Lower leg skin (tissue), 3 donors: ENCODE data around the gene DEDD.

Source experiments
- POLR2A ChIP-seq, 2 donors: fragments of 450-650 bp; IDR thresholded peaks; one replicate each; pipeline ENCODE4 v1.6.1; 2016 to 2017; ENCODE audit warnings: antibody characterized with exemption in 2 of 2, mild to moderate bottlenecking in 1 of 2, moderate library complexity in 1 of 2
- TF ChIP-seq, protein P1 (sequence below), 3 donors: fragments of 450-650 bp; IDR thresholded peaks; one replicate each; pipeline ENCODE4 v1.5.1; 2016; ENCODE audit warnings: antibody characterized with exemption in 3 of 3, mild to moderate bottlenecking in 3 of 3, moderate library complexity in 2 of 3

DNA sequence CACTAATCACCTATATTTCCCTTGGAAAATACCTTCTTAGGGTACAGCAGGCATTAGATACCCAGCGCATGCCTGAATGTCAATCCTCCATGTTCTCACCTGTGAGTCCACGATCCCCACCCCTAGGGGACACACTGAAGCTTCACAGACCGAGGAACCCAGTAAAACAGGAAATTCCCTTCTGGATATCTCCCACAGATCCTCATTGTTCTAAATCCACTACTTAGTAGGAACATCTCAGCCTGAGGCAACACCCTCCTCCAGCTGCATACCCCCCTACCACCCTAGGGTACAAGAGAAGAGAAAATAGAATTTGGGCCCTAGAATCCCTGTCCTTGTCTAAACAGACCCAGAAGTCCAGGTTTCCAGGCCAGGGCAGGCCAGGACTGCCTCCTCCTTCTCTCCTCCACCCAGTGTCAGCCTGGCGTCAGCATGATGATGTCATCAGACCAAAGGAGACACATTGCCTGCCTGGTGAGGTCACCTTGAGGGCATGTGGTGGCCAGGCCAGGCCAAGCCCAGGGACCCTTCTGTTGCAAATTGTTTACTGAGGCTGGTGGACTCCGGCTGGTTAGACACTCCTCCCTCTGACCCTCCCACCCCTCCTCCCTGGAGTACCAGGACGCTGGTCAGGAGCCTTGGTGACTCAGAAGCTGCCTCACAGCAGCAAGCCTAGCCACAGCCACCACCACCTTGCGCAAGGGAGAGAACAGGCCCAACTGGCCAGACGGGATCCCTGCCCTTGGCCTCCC, 49.3 kb downstream of the DEDD start:
- TF ChIP-seq, protein P1, sequence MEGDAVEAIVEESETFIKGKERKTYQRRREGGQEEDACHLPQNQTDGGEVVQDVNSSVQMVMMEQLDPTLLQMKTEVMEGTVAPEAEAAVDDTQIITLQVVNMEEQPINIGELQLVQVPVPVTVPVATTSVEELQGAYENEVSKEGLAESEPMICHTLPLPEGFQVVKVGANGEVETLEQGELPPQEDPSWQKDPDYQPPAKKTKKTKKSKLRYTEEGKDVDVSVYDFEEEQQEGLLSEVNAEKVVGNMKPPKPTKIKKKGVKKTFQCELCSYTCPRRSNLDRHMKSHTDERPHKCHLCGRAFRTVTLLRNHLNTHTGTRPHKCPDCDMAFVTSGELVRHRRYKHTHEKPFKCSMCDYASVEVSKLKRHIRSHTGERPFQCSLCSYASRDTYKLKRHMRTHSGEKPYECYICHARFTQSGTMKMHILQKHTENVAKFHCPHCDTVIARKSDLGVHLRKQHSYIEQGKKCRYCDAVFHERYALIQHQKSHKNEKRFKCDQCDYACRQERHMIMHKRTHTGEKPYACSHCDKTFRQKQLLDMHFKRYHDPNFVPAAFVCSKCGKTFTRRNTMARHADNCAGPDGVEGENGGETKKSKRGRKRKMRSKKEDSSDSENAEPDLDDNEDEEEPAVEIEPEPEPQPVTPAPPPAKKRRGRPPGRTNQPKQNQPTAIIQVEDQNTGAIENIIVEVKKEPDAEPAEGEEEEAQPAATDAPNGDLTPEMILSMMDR (IDR thresholded peaks at IDR 0.05): no peak
- TF ChIP-seq POLR2A (IDR thresholded peaks at IDR 0.05): no peak
